Aorta (tissue), 5 donors: ENCODE data around the gene BCAN. TPM values are rescaled to one million over a fixed set of nuclear protein-coding genes. Genes with fewer than 3 reads are reported as not detected.

Experiments
- ATAC-seq: fragments of 200-7000 bp; cut with Tn5 transposase; one replicate; pipeline ENCODE4 v1.9.1; 2022; ENCODE audit warnings: moderate library complexity; ENCODE audit not compliant: low FRiP score
- DNase-seq, 2 donors: peaks; one replicate each; pipeline ENCODE4 v3.0.0-alpha.2; 2020
- H3K27ac ChIP-seq, 2 donors: one replicate each; pipeline ENCODE4 v1.5.1; 2013; ENCODE audit warnings: low read length in 2 of 2, mild to moderate bottlenecking in 2 of 2, moderate library complexity in 2 of 2, control low read depth in 1 of 2, inconsistent platforms in 1 of 2, low read depth in 1 of 2
- H3K27me3 ChIP-seq, 2 donors: one replicate each; pipeline ENCODE4 v1.6.1; 2013; ENCODE audit warnings: control low read depth in 1 of 2, low read length in 1 of 2, mild to moderate bottlenecking in 1 of 2, moderate library complexity in 1 of 2; ENCODE audit not compliant: insufficient read depth in 2 of 2, control insufficient read depth in 1 of 2
- H3K36me3 ChIP-seq, 2 donors: one replicate each; pipeline ENCODE4 v1.6.1; 2013; ENCODE audit warnings: control low read depth in 1 of 2, low read length in 1 of 2, mild to moderate bottlenecking in 1 of 2; ENCODE audit not compliant: insufficient read depth in 2 of 2, control insufficient read depth in 1 of 2
- H3K4me1 ChIP-seq, 2 donors: one replicate each; pipeline ENCODE4 v1.6.1; 2013; ENCODE audit warnings: low read length in 2 of 2, control low read depth in 1 of 2, mild to moderate bottlenecking in 1 of 2, moderate library complexity in 1 of 2; ENCODE audit not compliant: insufficient read depth in 2 of 2, control insufficient read depth in 1 of 2
- H3K4me3 ChIP-seq, 2 donors: one replicate each; pipeline ENCODE4 v1.5.1; 2013; ENCODE audit warnings: low read length in 2 of 2, control low read depth in 1 of 2, mild to moderate bottlenecking in 1 of 2
- H3K9me3 ChIP-seq: one replicate; pipeline ENCODE4 v1.6.1; 2013; ENCODE audit warnings: mild to moderate bottlenecking, low read length; ENCODE audit not compliant: control insufficient read depth
- WGBS, 2 donors: extraction: QIAGEN DNeasy Blood & Tissue Kit; methylation state at CpG; one replicate each; pipeline ENCODE4 v1.1.7; 2013; 5-methylcytosine and 5-hydroxymethylcytosine counted together
- intact Hi-C, 2 donors: fragments of 100-400 bp; cut with DNase I; formaldehyde crosslinking; loops; one replicate each; pipeline versions ENCODE4 v1.14.2 to v1.15.0; 2022
- long read RNA-seq, 2 donors: library from polyadenylated mRNA; unstranded; transcript quantifications; one replicate each; pipeline ENCODE4 v2.0.0, GENCODE V29; 2020 to 2021
- polyA plus RNA-seq, 2 donors: library from polyadenylated mRNA; stranded (reverse); fragments of 200-250 nt; gene quantifications; one replicate each; pipeline ENCODE4 v1.2.3, GENCODE V29; 2013
- total RNA-seq, 2 donors: library from RNA; stranded (reverse); fragmentation: NEBNext Ultra II Directional; extraction: Animal tissue kit (Norgen Biotek cat#: 25700); gene quantifications; one replicate each; pipeline ENCODE4 v1.2.1, GENCODE V29; 2021
- donor health status: healthy with polysubstance abuse.
- donor health status: Bipolar disorder and iron deficiency.
- donor health status: DM: no; HTN: no; CAD: no.
- donor health status: DM: no; HTN: no; CAD: no.
- donor health status: DM: yes; HTN: yes; CAD: no.

BCAN gene, protein sequence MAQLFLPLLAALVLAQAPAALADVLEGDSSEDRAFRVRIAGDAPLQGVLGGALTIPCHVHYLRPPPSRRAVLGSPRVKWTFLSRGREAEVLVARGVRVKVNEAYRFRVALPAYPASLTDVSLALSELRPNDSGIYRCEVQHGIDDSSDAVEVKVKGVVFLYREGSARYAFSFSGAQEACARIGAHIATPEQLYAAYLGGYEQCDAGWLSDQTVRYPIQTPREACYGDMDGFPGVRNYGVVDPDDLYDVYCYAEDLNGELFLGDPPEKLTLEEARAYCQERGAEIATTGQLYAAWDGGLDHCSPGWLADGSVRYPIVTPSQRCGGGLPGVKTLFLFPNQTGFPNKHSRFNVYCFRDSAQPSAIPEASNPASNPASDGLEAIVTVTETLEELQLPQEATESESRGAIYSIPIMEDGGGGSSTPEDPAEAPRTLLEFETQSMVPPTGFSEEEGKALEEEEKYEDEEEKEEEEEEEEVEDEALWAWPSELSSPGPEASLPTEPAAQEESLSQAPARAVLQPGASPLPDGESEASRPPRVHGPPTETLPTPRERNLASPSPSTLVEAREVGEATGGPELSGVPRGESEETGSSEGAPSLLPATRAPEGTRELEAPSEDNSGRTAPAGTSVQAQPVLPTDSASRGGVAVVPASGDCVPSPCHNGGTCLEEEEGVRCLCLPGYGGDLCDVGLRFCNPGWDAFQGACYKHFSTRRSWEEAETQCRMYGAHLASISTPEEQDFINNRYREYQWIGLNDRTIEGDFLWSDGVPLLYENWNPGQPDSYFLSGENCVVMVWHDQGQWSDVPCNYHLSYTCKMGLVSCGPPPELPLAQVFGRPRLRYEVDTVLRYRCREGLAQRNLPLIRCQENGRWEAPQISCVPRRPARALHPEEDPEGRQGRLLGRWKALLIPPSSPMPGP
- total RNA-seq, result under 1 TPM in 1 of 2 donors, not detected in 1; 0.36 TPM
- polyA plus RNA-seq, result under 1 TPM in 1 of 2 donors, not detected in 1; 0.95 TPM
- long read RNA-seq, donor 1, result 0 reads
- long read RNA-seq, donor 2, result 0 reads

GRCh38 chr1:156641761-156642264 lies at the start of gene BCAN:
BCAN (plus strand) TSS chr1:156642117; CDS start chr1:156646055, 3,938 bp downstream.
- Histone ChIP-seq H3K4me3 (no peak within 1 kb of the TSS), H3K4me1 (no peaks in the 10 kb centered on the region), H3K27me3 (no peaks in the 10 kb centered on the region), H3K36me3 (no peaks in the 10 kb centered on the region), H3K27ac (no peak within 1 kb of the TSS), H3K9me3 (no peaks in the 10 kb centered on the region)
- ATAC-seq (peak; percentile 50), DNase-seq (peak in 1 of 2 donors; percentile 80)
- 0 to 1% methylated on average over 29 to 46 of the region's 46 CpGs for WGBS, 2 donors
- intact Hi-C loops, result no loop called here

GRCh38 chr1:156592158-156592909 lies 49.6 kb upstream of the BCAN start:
- no peak overlapping the region for H3K27ac ChIP-seq
- intact Hi-C loops, result loop anchor here in 1 of 2 donors (5.0 kb wide), 1 partner anchor 80 kb away; no protein-coding TSS in a partner anchor
- no peaks in the 10 kb centered on the region for H3K27me3 ChIP-seq
- WGBS, 2 donors, result 50 to 52% methylated on average over 16 of the region's 16 CpGs
- H3K4me1 ChIP-seq, result no peaks in the 10 kb centered on the region
- H3K36me3 ChIP-seq, result peaks cover 3 to 6% of the 10 kb centered on the region in 2 donors
- peak overlapping the region; percentile 71 to 77 for H3K4me3 ChIP-seq
- peak in 1 of 2 donors; percentile 62 for DNase-seq
- ATAC-seq, result no peak
- no peaks in the 10 kb centered on the region for H3K9me3 ChIP-seq

DNA sequence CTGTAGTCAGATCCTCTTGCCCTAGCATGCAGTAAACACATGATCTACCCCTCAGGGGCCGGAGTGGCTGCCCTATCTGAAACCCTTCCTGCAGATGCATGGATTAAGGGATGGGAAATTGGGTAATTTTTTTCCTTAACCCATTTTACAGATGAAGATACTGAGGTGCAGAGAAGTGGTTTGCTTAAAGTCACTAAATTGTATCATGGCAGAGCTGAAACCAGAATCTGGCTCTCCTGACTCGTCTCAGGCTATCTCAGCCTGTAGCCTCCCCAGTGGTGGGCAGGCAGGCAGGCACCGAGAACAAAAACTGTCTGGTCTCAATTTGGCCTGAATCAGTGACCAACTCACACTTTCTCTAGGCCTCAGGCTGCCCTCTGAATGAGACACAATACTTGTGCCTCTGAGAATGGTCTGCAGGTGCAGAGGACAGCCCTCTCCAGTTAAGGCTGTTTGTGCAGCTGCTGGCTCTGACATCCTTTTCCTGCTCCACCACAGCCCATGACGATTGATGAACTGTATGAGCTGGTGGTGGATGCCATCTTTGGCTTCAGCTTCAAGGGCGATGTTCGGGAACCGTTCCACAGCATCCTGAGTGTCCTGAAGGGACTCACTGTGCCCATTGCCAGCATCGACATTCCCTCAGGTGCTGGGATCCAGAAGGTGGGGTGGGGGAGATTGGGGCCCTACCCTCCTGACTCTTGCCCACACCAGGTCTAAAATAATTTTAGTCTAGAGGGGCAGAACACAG lies 48.8 kb upstream of the BCAN start:
- ATAC-seq, result no peak
- intact Hi-C loops, result loop anchor here in 1 of 2 donors (5.0 kb wide), 1 partner anchor 81 kb away; no protein-coding TSS in a partner anchor
- no peak overlapping the region for H3K27ac ChIP-seq

DNA sequence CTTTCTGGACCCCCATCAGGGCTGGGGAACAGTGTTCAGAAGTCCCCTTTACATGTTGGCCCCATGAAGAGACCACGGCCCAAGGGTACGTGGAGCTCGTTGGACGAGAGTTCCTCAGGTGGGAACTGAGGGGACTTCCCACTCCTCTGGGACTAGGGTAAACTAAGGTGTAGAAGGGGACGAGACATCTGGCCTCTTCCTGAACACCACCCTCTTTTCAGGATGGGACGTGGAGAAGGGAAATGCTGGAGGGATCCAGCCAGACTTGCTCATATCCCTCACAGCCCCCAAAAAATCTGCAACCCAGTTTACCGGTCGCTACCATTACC lies 48.3 kb upstream of the BCAN start:
- WGBS, 2 donors, result 86 to 91% methylated on average over 8 of the region's 8 CpGs

More for the DNA sequence above, 48.8 kb upstream of the BCAN start:
- Histone ChIP-seq H3K4me3 (no peak overlapping the region), H3K27me3 (no peaks in the 10 kb centered on the region), H3K9me3 (no peaks in the 10 kb centered on the region), H3K36me3 (peaks cover 5 to 6% of the 10 kb centered on the region in 2 donors), H3K4me1 (no peaks in the 10 kb centered on the region)
- DNase-seq, result peak in 1 of 2 donors; percentile 51
- 78 to 83% methylated on average over 8 of the region's 8 CpGs for WGBS, 2 donors

GRCh38 chr1:156594190-156594589 lies 47.7 kb upstream of the BCAN start:
- DNase-seq (no peak), ATAC-seq (no peak)
- Histone ChIP-seq H3K36me3 (peaks cover 5 to 6% of the 10 kb centered on the region in 2 donors), H3K9me3 (no peaks in the 10 kb centered on the region), H3K4me1 (no peaks in the 10 kb centered on the region), H3K4me3 (no peak overlapping the region), H3K27me3 (no peaks in the 10 kb centered on the region), H3K27ac (no peak overlapping the region)
- intact Hi-C loops, result loop anchor here in 1 of 2 donors (5.0 kb wide), 1 partner anchor 82 kb away; no protein-coding TSS in a partner anchor
- WGBS, 2 donors, result 76 to 78% methylated on average over 3 of the region's 3 CpGs

More for the DNA sequence above, 48.3 kb upstream of the BCAN start:
- Histone ChIP-seq H3K4me3 (no peak overlapping the region), H3K4me1 (no peaks in the 10 kb centered on the region), H3K27ac (no peak overlapping the region), H3K27me3 (no peaks in the 10 kb centered on the region), H3K9me3 (no peaks in the 10 kb centered on the region), H3K36me3 (peaks cover 5 to 6% of the 10 kb centered on the region in 2 donors)
- intact Hi-C loops, result loop anchor here in 1 of 2 donors (5.0 kb wide), 1 partner anchor 81 kb away; no protein-coding TSS in a partner anchor
- DNase-seq (peak in 1 of 2 donors; percentile 45), ATAC-seq (no peak)

DNA sequence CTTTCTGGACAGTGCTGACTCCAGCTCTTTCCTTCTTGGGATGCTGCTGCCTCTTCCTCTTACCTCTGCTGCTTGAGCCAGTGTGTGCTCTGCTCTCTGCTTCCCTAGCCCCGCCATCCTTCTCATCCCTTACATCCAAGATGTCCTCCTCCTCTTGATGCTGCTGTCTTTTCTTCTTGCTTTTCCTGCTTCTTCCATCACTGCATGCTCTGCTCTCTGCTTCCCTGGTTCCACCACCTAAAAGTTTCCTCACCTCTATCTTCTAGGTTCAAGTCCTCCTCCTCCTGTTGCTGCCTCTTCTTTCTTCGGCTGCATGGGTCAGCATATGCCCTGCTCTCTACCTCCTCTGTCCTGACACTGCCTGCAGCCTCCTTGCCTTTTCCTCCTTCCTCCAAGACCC lies 46.9 kb upstream of the BCAN start:
- intact Hi-C loops, result no loop called here
- DNase-seq, result peak in 1 of 2 donors; percentile 25
- no peaks in the 10 kb centered on the region for H3K27me3 ChIP-seq
- WGBS, 2 donors, result 87 to 91% methylated on average over 2 of the region's 2 CpGs
- no peaks in the 10 kb centered on the region for H3K4me1 ChIP-seq
- no peaks in the 10 kb centered on the region for H3K9me3 ChIP-seq
- H3K4me3 ChIP-seq, result no peak overlapping the region
- peaks cover 5 to 6% of the 10 kb centered on the region in 2 donors for H3K36me3 ChIP-seq
- H3K27ac ChIP-seq, result no peak overlapping the region
- ATAC-seq, result no peak

DNA sequence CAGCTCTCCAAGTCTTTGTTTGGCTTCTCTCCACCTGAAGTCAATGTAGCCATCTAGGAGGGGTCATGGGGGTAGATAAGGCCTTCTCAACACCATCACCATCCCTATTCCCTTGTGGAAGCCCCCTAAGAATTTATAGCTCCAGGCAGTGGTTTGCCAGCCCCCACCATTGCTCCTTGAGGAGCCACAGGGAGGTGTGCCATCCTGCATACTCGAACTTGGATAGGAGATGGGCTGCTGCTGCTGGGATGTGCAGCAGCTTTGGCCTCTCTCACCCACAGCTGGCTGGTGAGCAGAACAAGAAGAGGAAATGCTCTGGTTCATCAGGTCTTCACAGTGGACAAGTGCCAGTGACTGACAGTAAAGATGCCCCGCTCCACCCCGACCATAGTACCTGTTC lies 45.5 kb upstream of the BCAN start:
- peaks cover 5 to 6% of the 10 kb centered on the region in 2 donors for H3K36me3 ChIP-seq
- WGBS, 2 donors, result 86 to 94% methylated on average over 3 of the region's 3 CpGs
- no peak for ATAC-seq
- intact Hi-C loops, result no loop called here
- no peak overlapping the region for H3K27ac ChIP-seq
- no peak overlapping the region for H3K4me3 ChIP-seq
- no peaks in the 10 kb centered on the region for H3K9me3 ChIP-seq
- no peaks in the 10 kb centered on the region for H3K4me1 ChIP-seq
- no peaks in the 10 kb centered on the region for H3K27me3 ChIP-seq
- DNase-seq, result peak in 1 of 2 donors; percentile 21
